Measurements from ENCODE around the gene ELFN2.

The ELFN2 gene

GRCh38 chr22:37354261-37354660 lies 73.0 kb downstream of the ELFN2 start:
- no peak for TF ChIP-seq POLR2AphosphoS5 (IDR thresholded peaks at IDR 0.05; ENCODE audit: low read depth, low read length)
- TF ChIP-seq FOXP2 (optimal IDR thresholded peaks at IDR 0.05; ENCODE audit: borderline replicate concordance, extremely low read depth, extremely low read length, insufficient read depth), result no peak
- no peak for TF ChIP-seq REST (IDR thresholded peaks at IDR 0.05; ENCODE audit: insufficient read depth in 1 of 2, low read depth in 2 of 2, low read length in 2 of 2)
- TF ChIP-seq TAF1 (IDR thresholded peaks at IDR 0.05; ENCODE audit: borderline replicate concordance, insufficient read depth, low read length), result no peak
- no peak for TF ChIP-seq SIN3A (IDR thresholded peaks at IDR 0.05; ENCODE audit: borderline replicate concordance, insufficient read depth, low read length)

GRCh38 chr22:37353839-37354238 lies 73.4 kb downstream of the ELFN2 start:
- TF ChIP-seq REST (IDR thresholded peaks at IDR 0.05; ENCODE audit: insufficient read depth in 1 of 2, low read depth in 2 of 2, low read length in 2 of 2) (no peak), SIN3A (IDR thresholded peaks at IDR 0.05; ENCODE audit: borderline replicate concordance, insufficient read depth, low read length) (no peak), POLR2AphosphoS5 (IDR thresholded peaks at IDR 0.05; ENCODE audit: low read depth, low read length) (no peak), TAF1 (IDR thresholded peaks at IDR 0.05; ENCODE audit: borderline replicate concordance, insufficient read depth, low read length) (no peak), FOXP2 (optimal IDR thresholded peaks at IDR 0.05; ENCODE audit: borderline replicate concordance, extremely low read depth, extremely low read length, insufficient read depth) (no peak)

- TF ChIP-seq REST (IDR thresholded peaks at IDR 0.05; ENCODE audit: insufficient read depth in 1 of 2, low read depth in 2 of 2, low read length in 2 of 2), result no peak
- TF ChIP-seq TAF1 (IDR thresholded peaks at IDR 0.05; ENCODE audit: borderline replicate concordance, insufficient read depth, low read length), result no peak
- no peak for TF ChIP-seq SIN3A (IDR thresholded peaks at IDR 0.05; ENCODE audit: borderline replicate concordance, insufficient read depth, low read length)
- TF ChIP-seq FOXP2 (optimal IDR thresholded peaks at IDR 0.05; ENCODE audit: borderline replicate concordance, extremely low read depth, extremely low read length, insufficient read depth), result no peak
- TF ChIP-seq POLR2AphosphoS5 (IDR thresholded peaks at IDR 0.05; ENCODE audit: low read depth, low read length), result no peak
Observed at GRCh38 chr22:37352481-37352880, 74.8 kb downstream of the ELFN2 start.

GRCh38 chr22:37351232-37351631 lies 76.0 kb downstream of the ELFN2 start:
- TF ChIP-seq POLR2AphosphoS5 (IDR thresholded peaks at IDR 0.05; ENCODE audit: low read depth, low read length) (no peak), REST (IDR thresholded peaks at IDR 0.05; ENCODE audit: insufficient read depth in 1 of 2, low read depth in 2 of 2, low read length in 2 of 2) (no peak), FOXP2 (optimal IDR thresholded peaks at IDR 0.05; ENCODE audit: borderline replicate concordance, extremely low read depth, extremely low read length, insufficient read depth) (no peak), SIN3A (IDR thresholded peaks at IDR 0.05; ENCODE audit: borderline replicate concordance, insufficient read depth, low read length) (no peak), TAF1 (IDR thresholded peaks at IDR 0.05; ENCODE audit: borderline replicate concordance, insufficient read depth, low read length) (no peak)

Measured in PFSK-1 (cell line).